GM19240 (cell line): ENCODE measurements around the gene OSCAR.

Experiments
- DNase-seq: peaks from one replicate; pipeline ENCODE4 v3.0.0; 2011; ENCODE audit warnings: low spot score; ENCODE audit not compliant: insufficient read length

The OSCAR gene

GRCh38 chr19:54100561-54100960 is at the start of gene OSCAR:
OSCAR (minus strand) TSS chr19:54100803; CDS start chr19:54100792, 11 bp downstream.
- DNase-seq = no peak

DNA sequence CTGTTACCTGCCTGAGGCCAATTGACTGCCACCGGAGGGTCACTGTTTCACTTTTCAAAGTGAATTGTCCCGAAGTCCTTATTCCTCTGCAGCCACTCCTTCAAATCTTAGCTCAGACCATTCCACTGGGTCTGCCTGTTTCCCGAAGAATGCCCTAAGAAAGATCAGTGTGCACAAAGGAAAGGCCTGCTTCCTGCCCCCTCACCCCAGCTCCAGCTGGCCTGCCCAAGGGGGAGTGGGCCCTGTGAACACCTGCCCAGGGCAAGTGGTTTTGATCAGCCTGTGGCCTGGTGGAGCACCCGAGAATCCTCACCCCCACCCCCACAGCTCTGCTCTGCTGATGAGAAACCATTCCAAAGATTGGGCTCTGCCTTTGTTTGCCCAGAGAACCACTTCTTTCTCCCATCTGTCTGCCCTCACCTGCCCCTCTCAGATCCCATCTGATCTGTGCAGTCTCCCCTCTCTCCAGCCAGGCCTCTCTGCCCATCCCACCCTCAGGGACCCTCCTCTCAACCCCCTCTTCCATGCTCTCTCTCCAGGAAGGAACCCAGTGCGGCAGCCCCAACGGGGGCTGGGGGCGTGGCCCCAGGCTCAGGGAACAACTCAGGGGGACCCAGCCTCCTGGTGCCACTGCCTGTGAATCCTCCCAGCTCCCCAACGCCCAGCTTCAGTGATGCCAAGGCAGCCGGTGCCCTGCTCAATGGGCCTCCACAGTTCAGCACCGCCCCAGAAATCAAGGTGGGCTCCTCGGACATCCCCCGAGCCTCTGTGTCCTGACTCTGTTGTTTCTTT is 48.6 kb upstream of the OSCAR start:
- no peak for DNase-seq

GRCh38 chr19:54148158-54148557 is 47.6 kb upstream of the OSCAR start:
- no peak for DNase-seq

GRCh38 chr19:54147676-54148075 is 47.1 kb upstream of the OSCAR start:
- no peak for DNase-seq

DNA sequence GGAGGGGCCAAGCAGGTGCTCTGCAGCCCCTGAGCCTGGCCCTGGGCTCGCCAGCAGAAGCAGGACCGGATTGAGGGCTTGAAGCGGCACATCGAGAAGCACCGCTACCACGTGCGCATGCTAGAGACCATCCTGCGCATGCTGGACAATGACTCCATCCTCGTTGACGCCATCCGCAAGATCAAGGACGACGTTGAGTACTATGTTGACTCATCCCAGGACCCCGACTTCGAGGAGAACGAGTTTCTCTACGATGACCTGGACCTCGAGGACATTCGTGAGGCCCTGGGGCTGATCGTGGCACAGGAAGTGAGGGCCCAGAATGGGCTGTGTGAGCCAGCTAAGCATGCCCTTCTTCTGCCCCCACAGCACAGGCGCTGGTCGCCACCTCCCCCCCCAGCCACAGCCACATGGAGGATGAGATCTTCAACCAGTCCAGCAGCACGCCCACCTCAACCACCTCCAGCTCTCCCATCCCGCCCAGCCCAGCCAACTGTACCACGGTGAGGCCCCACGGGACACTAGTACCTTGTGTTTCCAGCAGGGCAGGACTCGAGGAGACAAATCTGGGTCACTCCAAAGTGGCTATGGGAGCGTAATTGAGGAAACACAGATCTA is 45.0 kb upstream of the OSCAR start:
- DNase-seq = no peak

GRCh38 chr19:54142166-54142780 is 41.7 kb upstream of the OSCAR start:
- DNase-seq = no peak

- no peak for DNase-seq
These were observed 40.8 kb upstream of the OSCAR start for GRCh38 chr19:54141356-54141755.

- DNase-seq = no peak
These were observed 38.1 kb upstream of the OSCAR start for GRCh38 chr19:54138489-54139256.

- DNase-seq = peak; percentile 34
These were observed 37.3 kb upstream of the OSCAR start, which contains the start of gene CNOT3 for GRCh38 chr19:54137699-54138488. CNOT3 (plus strand) TSS chr19:54137762; CDS start chr19:54142979, 5,217 bp downstream.

DNA sequence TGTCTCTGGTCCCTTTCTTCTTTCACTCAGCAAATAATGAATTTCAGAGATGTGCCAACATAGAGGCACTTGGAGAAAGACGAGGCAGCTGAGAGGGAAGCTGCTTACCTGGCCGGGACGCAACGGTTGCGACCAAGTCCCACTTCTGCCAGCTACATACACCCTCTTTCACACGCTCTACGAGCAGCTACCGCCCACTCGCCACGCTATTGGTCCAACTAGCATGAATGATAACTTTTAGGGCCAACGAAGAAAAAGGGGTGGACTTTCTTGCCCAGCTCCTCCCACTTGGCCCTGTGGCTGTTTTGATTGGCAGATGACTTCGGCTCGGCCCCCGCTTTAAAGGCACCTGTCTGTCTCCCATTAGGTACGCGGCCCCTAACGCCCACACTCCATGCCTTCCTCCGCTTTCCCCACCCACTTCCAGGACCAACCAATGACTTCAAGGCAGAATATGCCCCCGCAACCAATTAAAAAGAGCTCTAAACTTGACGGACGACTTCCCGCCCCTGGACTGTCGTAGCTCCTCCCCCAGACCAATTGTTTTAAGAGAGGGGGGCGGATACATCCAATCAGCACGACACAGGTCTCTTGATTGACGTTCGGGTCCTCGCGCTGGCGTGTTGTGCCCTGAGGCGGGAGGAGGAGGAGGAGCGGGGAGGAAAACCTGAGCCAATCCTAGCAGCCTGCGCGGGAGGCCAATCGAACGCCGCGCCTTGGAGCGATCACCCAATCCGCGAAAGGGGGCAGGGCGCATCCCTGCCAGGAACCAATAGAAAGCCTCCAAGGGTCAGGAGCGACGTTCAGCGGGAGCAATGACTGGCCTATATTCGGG is 36.5 kb upstream of the OSCAR start:
- DNase-seq = peak; percentile 100

DNA sequence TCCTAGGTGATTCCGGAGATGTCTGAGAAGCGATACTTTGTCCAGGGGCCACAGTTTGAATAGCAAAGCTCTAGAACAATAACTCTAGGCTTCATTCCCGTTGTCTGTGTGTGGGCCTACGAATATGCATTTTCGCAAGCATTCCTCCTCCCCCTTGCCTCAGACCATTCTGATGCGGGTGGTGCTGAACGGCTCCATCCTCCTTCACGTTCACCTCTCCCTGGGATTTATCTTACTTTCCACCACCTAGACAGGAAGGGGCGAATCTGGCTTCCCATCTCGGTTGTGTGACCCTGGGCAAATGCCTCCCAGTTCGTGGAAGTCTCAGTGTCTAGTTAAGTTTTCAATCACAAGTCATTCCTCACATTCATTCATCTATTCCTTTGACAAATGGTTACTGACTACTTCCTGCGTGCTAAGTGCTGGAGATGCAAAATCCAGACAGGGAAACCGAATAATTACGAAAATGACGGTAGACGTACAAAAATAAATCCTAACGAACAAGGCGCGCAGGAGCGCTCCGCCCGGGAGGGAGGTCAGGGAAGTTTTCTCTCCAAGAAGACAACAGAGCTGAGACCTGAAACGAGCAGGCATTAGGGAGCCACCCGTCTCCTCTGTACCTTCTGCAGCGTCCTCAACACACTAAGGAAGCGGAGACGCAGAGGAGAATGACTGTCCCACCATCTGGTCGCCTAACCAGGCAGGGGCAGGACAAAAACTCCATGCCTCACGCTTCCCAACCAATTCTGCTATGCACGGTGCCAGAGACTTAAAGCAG is 35.7 kb upstream of the OSCAR start:
- DNase-seq = no peak

DNA sequence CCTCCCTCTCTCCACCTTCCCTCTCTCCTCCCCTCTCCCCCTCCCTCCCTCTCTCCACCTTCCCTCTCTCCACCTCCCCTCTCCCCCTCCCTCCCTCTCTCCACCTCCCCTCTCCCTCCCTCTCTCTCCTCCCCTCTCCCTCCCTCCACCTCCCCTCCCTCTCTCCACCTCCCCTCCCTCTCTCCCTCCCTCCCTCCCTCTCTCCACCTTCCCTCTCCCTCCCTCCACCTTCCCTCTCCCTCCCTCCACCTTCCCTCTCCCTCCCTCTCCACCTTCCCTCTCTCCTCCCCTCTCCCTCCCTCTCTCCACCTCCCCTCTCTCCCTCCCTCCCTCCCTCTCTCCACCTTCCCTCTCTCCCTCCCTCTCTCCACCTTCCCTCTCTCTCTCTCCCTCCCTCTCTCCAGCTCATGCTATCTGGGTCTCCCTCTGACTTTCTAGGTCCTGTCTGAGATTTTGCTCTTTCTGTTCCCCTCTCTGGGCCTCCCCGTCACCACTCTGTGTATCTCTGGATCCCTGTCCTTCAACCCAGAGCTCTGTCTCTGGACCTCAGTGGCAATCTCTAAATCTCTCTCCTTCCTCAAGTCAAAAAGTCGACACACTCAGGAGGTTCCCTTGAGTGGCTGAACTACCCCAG is 33.5 kb upstream of the OSCAR start:
- DNase-seq = no peak

DNA sequence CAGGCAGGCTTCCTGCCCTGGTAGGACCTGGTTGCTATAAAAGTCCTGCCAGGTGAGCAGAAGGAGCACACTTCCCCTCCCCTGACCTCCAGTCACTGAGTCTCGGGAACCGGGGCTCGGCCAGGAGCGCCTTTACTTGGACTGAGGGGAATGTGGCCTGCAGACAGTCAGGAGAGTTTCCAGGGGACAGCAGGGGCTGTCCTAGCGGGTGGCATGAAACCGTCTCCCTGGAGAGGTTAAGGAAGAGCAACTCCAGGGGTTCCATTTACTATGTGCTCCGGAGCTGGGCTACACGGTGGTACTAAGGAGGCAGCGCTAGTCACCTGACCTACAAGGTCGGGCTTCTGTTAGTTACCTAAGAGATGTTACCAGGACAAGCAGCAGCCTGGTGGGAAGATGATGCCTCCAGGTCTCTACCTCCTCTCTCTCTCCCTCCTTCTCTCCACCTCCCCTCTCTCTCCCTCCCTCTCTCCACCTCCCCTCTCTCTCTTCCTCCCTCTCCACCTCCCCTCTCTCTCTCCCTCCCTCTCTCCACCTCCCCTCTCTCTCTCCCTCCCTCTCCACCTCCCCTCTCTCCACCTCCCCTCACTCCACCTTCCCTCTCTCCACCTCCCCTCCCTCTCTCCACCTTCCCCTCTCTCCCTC is 32.8 kb upstream of the OSCAR start:
- DNase-seq = no peak

- no peak for DNase-seq
These were observed 29.0 kb upstream of the OSCAR start for GRCh38 chr19:54129617-54129996.

- DNase-seq = no peak
These were observed 28.4 kb upstream of the OSCAR start for GRCh38 chr19:54128796-54129616.

DNA sequence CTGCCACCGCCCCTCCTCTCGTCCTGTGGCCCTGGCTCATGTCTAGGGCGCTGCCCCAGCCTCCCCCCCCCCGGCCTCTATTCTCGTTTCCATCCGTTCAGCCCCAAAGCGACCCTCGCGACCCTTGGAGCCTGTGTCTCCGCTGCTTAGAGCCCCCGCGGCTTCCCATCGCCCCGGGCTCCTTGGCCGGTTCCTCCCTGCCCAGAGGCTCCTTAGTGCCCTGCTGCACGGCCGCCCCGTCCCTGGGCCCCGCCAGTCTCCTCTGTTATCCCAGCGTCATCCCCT is 27.8 kb upstream of the OSCAR start:
- DNase-seq = no peak

- DNase-seq = no peak
These were observed 27.3 kb upstream of the OSCAR start for GRCh38 chr19:54127688-54128440.
